Hematopoietic multipotent progenitor cell (in vitro differentiated cells): ENCODE results near the gene ERI3. TPM values are rescaled to one million over a fixed set of nuclear protein-coding genes. Genes with fewer than 3 reads are reported as not detected.

ENCODE experiments used
- DNase-seq, 3 donors: peaks; one replicate each; pipeline ENCODE4 v3.0.0-alpha.2; 2011 to 2015; ENCODE audit warnings: low read depth in 2 of 3, low spot score in 2 of 3
- total RNA-seq: library from RNA; depleted of rRNA; stranded (reverse); fragments of >200 nt; gene quantifications from one replicate; pipeline ENCODE4 v1.2.3, GENCODE V29; 2012

ERI3 gene
- total RNA-seq, 1 donor = 44.4 TPM

DNA sequence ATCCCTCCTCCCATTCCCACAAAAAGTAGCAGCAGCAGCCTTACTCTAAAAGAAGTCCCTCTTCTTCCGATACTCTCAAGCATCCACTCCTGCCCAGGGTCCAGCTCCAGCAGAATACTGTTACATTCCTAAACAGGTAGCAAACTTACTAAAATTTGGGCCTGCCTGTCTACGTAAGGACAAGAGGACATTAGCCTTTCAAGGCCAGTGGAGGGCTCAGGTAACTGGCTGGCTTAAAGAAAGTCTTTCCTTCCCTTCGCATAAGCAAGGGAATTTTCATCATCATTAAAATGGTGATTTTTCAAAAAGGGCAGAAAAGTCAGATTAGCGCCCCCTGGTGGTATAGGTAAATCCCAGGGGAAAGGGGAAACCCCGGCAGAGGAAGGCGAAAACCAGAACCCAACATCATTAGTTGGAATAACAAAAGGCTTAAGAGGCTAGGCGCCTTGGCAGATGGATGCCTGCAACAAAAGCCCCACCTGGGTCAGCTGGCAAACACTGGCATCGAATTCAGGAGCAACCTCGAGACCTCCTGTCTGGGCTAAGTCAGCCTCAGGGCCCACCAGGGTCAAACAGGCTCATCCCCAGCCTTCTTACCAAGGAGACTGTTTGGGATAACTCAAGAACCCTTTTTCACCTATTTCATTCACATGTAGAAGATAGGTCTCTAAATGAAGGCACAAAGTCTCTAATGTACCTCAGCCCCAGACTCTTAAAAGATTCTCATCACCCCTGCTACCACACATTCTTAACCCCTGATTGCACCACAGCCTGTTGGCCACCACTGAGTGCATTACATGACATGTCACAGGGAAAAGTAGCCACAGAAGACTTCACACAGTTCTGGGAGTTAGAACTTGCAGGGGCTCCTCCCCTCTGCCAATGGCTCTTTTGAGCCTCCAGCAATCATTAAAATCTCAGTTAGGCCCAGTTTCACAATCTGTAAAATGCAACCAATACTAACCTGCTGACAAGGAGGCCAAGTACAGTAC, 36.7 kb downstream of the ERI3 start:
- peak; percentile 29 to 66 (median 43) for DNase-seq

DNA sequence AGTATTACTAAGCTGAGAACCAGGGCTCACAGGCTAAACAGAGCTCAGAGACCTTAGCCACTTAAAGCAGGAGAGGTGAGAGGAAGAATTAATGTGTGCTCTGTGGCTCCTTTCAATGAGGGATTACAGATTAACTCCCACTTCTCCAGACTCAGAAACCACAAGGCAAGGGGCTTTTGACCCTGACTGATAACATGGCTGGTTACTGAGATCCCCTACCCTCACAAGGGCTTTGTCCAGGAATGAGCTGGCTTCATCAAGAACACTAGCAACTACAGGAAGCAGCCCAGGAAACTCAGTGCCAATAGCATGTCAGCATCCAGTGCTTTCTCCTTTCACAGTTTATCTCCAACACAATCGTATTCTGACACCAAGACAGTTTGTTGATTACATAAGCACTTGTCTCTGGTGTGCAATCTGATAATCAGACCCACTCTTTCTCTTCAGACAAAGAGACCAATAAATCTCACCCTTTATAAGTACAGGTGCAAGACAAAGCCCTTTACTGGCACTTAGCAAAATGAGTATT, 38.8 kb downstream of the ERI3 start:
- no peak for DNase-seq

DNA sequence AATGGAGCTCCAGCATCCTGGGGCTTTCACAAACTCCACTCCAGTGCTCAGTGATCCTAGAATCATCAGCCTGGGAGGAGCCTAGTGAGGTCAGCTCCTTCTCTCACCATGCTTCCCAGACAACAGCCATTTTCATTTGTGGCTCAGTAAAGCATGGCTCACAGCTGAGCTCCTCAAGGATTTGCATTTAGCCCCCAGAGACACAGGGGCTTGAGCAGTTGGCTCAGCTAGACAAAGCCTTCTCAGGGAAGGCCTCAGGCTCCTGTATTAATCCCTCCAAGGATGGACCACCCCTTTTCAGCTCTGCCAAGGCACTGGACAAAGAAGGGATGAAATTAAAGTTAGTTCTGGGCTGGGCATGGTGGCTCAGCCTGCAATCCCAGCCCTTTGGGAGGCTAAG, 39.5 kb downstream of the ERI3 start:
- DNase-seq = no peak

DNA sequence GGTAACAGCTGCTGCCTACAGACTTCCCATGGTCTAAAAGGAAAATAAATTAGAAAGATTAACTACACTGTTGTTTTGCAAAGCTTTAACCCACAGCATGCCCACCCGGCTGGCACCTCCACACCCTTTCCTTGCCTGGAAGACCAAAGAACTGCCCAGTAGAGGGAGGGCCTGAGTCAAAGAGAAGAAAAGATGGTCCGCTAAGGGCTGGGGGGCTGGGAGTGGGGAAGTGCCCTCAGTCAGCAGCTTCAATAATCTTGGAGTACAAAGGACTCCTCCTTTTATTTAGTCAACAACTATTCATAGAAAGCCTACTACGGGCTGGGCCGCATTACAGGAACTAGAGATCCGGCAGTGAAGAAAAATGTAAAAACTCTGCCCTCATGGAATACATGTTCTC, 40.6 kb downstream of the ERI3 start:
- DNase-seq = no peak

DNA sequence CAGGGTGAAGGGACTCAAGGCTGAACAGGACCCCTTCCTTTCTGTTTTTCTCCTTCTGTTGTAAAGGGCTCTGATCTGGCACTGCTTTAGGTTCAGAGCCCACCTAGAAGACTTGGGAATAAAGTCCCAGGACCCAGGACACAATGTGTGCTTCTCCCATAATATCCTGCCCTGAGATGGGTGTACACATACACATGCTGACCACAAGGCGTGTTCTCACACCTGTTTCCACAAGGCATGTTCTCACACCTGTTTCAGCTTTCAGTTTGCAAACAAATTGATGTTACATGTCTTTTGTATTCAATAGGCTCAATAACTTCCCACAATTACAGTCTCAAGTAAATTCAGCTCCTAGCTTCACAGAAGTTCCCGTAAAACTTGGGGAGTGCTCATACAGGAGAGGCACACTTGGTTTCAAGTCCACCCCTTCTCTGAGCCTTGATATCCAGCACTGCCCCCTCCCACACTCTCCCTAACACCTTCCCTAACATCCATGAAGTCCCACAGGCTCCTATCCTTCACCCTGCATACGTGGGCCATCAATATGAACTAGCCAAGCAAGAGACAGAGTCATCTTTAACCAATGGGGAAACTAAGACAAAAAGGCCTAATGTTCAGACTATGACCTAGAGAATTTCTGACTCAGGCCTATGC, 41.7 kb downstream of the ERI3 start:
- DNase-seq = no peak

DNA sequence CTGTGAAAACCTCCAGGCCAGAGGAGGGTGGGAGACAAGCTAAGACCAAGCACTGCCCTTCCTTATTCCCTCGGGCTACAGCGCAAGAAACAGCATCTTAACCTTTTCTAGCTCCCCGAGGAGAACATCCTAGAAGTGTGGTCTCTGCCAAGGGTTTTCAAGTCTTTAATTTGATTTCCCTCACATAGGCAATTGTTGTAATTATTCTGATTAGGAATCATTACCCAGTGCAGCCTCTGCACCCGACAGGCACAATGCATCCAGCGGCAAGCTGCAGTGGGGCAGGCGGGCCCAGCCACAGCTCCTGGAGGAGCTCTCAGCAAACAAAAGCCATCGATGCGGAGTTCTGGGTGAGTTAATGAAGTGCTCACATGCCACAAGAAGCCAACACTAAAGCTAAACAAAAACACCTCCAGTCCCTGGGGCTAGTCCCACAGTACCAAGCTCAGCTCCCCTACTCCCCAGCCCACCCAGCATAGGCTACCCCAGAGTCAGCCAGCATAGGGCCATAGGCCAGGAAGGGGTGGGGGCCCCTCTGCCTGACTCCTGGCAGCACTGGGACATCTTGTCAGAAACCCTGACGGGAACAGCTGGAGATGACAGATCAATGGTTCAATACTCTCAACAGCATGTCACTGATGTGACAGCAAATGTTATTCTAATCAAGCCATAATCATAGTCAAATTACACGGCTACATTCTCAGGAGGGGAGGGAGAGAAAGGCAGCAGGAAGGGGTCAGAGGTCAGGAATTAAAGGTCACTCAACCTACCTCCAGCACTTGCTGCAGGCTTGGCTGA, 42.5 kb downstream of the ERI3 start:
- no peak for DNase-seq

DNA sequence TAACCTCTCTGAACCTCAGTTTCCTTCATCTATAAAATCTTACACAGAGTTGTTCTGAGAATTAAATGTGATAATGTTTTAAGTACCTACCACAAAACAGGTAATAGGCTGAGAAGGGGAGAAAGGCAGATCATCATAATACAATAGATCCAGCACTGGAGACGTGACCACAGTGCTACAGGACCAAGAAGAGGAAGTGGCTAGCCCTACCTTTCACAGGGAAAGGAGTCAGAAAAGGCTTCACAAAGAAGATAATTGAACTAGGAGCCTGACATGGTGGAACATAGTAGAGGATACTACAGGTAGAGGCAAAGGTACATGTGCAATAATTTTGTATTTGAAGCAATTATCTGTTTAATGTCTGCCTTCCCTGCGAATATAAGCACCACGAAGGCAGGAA, 45.1 kb downstream of the ERI3 start:
- no peak for DNase-seq

DNA sequence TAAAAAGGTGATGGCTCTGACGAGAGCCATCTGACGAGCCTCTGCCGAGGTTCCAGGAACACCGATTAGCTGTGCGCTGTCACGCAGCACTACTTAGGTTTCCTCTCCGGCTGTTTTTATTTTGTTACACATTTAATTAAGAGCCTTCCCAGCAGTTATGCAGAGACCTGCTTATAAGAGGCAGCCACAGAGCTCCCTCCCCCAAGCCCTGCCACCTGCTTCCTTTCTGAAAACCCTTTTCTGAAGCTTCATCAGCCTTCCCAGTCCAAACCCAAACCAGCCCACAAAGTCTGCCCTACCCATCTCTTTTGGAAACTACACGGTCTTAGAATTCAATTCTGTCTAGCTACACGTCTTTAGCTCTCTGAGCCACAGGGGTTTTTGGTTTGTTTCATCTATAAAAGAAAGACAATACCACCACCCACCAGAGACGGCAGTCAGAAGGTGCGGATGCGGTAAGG, 49.1 kb downstream of the ERI3 start:
- DNase-seq = peak in 2 of 3 donors; percentile 18 to 81

DNA sequence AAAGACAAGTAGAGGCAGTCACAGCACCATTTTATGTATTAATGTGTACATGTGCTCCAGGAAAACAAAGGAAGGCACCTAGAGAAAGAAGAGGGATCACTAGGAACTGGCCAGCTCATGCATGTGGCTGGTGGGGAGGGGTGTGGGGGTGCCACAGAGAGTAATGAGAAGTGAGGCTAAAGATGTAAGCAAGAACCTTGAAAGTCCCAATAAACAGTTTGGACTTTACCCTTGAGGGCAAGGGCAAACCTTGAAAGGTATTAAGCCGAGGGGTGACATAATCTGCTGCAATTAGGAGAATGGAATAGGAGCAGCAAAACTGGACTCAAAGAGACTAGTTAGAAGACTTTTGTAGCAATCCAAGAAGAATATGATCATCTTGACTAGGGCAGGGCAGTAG, 51.5 kb downstream of the ERI3 start:
- no peak for DNase-seq

DNA sequence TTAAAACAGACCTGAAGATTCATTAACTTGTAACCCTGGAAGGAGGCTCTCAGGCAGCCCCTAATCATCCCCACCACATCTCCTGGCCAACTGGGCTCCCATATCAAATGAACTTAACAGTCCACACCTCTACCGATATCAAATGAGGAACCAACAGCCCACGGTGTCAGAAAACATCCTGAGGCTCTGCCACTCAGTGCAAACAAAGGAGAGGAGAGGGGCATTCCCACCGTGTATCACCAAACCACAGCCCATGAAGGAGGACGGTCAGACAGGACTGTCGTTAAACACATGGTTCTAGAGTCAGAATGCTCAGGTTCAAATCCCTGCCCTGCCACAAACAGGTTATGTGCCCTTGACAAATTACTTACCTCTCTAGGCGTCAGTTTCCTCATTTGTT, 52.5 kb downstream of the ERI3 start:
- DNase-seq = peak in 2 of 3 donors; percentile 17 to 25

DNA sequence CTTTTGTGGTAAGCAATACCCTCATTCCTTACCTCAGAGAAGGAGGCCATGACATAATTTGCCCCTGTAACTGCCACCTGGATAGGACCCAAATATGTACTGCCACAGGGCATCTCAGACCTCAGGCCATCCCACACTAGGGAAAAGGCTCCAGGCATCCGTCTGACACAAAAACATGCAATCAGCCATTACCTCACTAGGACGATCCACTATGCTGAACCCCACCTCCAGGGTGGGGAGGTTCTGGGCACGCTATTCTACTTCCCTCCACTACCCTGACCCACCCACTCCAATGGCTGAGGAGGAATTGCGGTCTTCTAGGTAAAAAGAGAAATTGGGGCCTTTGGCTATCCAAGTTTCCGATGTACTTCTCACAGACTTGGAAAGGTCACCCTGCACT, 53.6 kb downstream of the ERI3 start:
- DNase-seq = no peak

DNA sequence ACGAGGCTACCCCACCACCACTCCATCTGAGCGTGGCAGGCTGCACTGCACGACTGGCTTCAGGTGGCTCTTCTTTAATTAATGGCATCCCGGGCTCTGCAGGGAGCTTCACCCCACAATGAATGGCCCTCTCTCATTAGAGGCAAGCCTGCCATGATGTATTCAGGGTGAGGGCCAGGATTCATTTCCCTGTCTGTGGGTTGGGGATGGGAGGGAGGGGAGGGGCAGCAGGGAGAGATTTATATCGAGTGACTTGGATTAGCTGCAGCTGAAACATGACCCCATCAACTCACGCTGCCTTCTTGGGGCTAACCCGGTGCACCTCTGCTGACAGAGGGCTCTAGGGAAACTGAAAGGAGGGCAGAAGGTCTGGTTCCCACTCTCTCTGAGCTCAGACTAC, 54.2 kb downstream of the ERI3 start:
- DNase-seq = no peak

DNA sequence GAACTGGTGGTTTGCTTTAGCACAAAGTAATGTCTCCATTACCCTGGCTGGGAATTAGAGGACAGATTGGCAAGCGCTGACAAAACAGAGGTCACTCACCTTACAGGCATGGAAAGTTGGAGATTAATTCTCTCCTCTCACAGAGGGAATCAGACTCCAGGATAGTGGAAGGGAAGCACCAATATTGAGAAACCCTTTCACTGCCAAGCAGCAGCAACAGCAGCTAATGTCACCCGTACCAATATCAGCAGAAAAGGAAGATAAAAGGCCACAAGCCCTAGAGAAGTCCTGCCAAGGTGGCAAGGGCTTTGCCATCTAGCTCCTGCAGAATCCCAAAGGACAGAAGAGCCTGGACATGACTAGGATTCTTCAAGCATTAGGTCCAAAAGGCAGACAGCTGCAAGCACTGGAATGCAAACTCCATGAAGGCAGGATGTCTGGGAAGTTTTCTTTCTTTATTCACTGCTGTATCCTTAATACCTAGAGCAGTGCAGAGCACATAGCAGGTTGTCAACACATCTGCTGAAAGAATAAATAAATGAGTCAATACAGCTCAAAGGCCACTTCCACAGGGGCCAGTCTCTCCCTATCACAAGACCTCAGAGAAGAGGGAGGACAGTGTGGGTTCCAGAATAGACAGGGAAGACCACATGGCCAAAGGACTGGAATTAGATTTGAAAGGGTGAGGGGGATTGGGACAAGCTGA, 57.2 kb downstream of the ERI3 start:
- DNase-seq = no peak

DNA sequence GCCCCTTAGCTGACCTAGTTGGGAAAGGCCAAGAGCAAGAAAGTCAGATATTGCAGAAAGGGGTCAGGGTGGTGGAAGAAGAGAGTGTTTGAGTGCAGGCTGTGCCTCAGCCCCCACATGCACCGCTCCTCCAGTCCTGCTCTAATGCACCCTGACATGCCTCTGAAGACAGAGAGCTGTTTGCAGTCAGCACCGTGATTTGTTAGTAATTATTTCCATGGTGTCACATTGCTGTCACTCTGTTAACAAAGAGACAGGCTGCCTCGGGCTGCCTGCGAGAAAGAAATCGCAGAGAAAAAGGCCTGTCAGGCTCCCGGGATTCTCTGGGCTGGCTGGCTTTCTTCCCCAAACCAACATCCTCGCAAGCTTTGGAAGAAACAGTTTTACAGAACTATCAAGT, 58.3 kb downstream of the ERI3 start:
- no peak for DNase-seq

DNA sequence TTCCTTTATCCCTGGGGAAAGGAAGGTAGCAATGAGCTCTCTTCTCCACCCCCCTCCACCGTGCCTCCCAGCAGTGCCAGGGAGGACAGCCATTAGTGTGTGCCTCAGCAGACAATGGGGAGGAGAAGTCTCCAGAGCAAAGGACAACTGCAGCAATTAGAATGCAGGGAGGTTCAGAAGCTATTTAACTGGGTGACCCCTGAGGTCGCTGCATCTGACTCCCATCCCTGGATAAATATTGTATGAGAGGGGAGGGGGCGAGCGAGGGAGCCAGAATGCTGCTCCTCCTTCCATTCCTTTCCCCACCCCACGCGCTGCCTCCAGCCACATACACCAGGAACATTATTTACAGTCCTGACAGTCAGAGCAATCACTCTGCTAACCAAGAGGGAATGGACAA, 59.0 kb downstream of the ERI3 start:
- no peak for DNase-seq

DNA sequence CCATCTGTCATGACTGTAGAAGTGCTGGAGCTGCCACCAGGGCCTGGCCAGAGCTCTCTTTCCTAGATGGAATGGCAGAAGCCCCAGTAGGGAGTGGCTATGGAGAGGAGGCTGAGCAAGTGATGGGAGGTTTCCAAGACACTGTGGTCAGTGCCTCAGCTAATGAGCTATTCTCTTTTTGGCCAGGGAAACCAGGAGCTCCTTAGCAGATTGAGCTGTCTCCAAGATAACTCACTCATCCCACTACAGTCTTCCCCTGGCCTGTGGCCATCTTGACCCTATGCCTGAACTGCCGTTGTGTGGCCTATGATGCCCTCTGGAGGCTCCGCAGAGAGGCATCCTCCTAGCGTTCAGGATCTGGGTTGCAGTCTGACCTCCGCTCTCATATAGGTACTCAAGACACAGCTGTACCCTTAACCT, 60.5 kb downstream of the ERI3 start:
- DNase-seq = no peak

DNA sequence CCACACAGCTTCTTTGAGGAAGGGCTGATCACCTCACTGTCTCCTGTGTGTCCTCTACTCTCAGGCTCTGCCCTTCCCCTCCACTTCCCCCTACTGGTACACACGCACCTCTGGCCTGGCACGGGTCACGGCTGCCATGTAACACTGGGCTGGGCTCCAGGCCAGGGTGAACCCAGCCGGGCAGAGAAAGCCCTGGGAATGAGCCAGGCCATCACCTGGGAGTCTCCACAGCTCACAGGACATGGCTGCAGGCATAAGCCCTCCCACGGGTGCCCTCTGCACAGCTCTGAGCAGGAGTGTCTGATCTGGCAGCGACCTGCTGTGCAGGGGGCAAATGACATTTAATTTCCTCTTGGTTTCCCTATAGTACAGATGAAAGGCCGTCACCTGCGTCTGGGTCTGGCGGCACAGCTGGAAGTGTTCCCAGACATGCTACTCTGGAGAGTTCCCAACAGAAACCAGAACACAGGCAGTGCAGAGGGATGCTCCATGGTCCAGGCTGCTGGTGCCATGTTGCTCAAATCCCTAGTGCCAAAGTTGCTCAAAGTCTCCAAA, 61.2 kb downstream of the ERI3 start:
- DNase-seq = no peak

DNA sequence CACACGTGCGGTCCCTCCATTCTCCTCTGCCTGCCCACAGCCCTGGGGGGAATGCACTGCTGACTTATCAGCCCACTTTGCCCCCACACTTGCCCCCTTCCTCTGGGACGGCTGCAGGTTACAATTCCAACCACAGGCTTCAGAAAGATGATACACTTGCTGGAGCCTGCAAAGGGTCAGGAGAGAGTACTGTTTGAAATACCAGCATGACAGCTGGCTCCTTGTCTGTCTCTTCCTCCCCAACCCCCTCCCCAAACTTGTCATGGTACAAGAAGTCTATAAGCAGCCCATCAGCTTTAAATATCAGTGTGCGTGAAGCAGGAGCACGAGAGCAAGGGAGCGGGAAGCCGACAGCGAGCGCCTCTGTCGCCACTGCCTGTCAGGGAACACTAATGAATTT, 62.4 kb downstream of the ERI3 start:
- DNase-seq = no peak

DNA sequence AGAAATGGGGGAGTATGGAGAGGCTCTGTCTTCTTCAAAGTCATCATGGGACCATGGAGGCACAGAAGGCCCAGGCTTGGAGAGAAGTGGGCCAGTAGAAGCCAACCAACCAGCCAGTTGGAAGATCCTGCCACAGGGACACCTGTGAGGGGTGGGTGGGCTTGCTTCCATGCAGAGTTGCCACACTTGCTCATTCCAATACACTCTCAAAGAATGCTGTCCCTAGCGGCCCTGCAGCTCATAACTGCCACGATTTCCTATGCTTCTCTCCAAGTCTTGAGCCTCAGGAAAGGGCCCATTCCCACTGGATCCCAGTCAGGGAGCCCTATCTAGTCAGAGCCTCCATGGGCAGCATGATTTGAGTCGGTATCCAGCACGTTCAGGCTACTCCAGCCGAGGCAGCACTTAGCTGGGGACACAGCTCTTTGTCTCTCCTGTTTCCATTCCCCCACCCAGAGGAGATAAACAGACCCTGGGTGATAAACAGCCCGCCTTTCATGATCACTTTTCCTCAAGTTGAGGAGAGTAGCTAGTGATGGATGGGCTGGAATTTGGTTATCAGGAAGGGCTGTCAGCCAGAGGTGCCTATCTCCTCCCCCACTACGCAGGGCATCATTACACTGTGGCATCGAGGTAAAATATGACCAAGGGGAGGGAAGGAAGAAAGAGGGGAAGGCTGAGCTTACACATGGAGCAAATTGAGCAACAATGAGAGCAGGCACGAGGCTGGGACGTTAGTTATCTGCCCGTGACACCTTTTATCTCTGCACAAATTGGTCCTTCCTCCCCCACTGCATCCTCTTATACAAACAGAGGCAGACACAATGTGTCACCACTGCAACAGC, 64.6 kb downstream of the ERI3 start:
- DNase-seq = no peak
